ENCODE measurements around the gene BICRAL.
"Not testable (repeated sequence)": the region's sequence is repeated elsewhere in the genome, so short reads cannot be mapped to it uniquely, and the experiment has no call there.

Gene BICRAL

GRCh38 chr6:42813906-42814444 lies 32.1 kb downstream of the BICRAL start:
- DNase-seq (ENCODE audit: low spot score) = no peak

GRCh38 chr6:42815726-42816125 lies 33.9 kb downstream of the BICRAL start:
- DNase-seq (ENCODE audit: low spot score); H3K27ac ChIP-seq; H3K4me3 ChIP-seq: not testable (repeated sequence)

More at GRCh38 chr6:42813906-42814444, 32.1 kb downstream of the BICRAL start:
- H3K27ac ChIP-seq = no peak overlapping the region
- no peak for TF ChIP-seq CTCF (IDR thresholded peaks at IDR 0.05)
- H3K4me3 ChIP-seq = no peak overlapping the region

- DNase-seq (ENCODE audit: low spot score) = no peak
- Histone ChIP-seq H3K27ac (no peak overlapping the region), H3K4me3 (no peak overlapping the region)
- no peak for TF ChIP-seq CTCF (IDR thresholded peaks at IDR 0.05)
Measured at GRCh38 chr6:42817907-42818306, 36.1 kb downstream of the BICRAL start.

- H3K4me3 ChIP-seq = no peak overlapping the region
- H3K27ac ChIP-seq = no peak overlapping the region
- TF ChIP-seq CTCF (IDR thresholded peaks at IDR 0.05) = no peak
- DNase-seq (ENCODE audit: low spot score) = no peak
Measured at GRCh38 chr6:42818416-42818815, 36.6 kb downstream of the BICRAL start.

- no peak for TF ChIP-seq CTCF (IDR thresholded peaks at IDR 0.05)
- no peak overlapping the region for H3K4me3 ChIP-seq
Measured at GRCh38 chr6:42818878-42819277, 37.0 kb downstream of the BICRAL start.

GRCh38 chr6:42819803-42820511 lies 38.1 kb downstream of the BICRAL start:
- TF ChIP-seq CTCF (IDR thresholded peaks at IDR 0.05) = no peak
- Histone ChIP-seq H3K4me3 (no peak overlapping the region), H3K27ac (peak overlapping the region; percentile 19 to 85)
- DNase-seq (ENCODE audit: low spot score) = no peak

More at GRCh38 chr6:42818878-42819277, 37.0 kb downstream of the BICRAL start:
- DNase-seq (ENCODE audit: low spot score) = no peak
- no peak overlapping the region for H3K27ac ChIP-seq

GRCh38 chr6:42820512-42821340 lies 38.9 kb downstream of the BICRAL start:
- H3K4me3 ChIP-seq = peak overlapping the region; percentile 59
- DNase-seq (ENCODE audit: low spot score) = peak; percentile 75
- no peak for TF ChIP-seq CTCF (IDR thresholded peaks at IDR 0.05)
- H3K27ac ChIP-seq = peak overlapping the region; percentile 19 to 85

All from coronary artery (tissue), 2 donors.